GM12873 (cell line): ENCODE measurements around the gene SPINT2.

ENCODE experiments used
- TF ChIP-seq, protein P1 (sequence below): IDR thresholded peaks from 2 replicates; pipeline ENCODE4 v1.5.1; 2012; ENCODE audit warnings: low read depth, mild to moderate bottlenecking, moderate library complexity, low read length, control low read depth; ENCODE audit not compliant: insufficient read depth; ENCODE audit errors: missing control alignments

The SPINT2 gene

DNA sequence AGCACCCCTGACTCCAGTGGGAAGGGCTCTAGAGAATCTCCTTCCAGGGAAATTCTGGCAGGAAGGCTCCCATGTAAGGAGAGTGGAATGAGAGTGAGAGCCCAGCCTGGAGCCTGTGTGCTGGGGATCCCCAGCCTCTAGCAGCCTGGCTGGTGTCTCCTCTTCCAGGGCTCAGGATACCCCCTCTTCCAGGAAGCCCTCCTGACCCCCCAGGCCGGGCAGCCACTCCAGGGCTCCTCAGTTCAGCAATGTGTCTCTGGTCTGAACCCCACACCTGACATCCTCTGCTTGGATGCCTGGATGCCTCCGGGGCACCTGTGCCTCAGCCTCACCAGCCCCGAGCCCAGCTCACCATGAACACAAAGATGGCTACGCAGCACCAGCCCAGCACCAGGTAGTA is 42.7 kb downstream of the SPINT2 start:
- TF ChIP-seq, protein P1, sequence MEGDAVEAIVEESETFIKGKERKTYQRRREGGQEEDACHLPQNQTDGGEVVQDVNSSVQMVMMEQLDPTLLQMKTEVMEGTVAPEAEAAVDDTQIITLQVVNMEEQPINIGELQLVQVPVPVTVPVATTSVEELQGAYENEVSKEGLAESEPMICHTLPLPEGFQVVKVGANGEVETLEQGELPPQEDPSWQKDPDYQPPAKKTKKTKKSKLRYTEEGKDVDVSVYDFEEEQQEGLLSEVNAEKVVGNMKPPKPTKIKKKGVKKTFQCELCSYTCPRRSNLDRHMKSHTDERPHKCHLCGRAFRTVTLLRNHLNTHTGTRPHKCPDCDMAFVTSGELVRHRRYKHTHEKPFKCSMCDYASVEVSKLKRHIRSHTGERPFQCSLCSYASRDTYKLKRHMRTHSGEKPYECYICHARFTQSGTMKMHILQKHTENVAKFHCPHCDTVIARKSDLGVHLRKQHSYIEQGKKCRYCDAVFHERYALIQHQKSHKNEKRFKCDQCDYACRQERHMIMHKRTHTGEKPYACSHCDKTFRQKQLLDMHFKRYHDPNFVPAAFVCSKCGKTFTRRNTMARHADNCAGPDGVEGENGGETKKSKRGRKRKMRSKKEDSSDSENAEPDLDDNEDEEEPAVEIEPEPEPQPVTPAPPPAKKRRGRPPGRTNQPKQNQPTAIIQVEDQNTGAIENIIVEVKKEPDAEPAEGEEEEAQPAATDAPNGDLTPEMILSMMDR = no peak

DNA sequence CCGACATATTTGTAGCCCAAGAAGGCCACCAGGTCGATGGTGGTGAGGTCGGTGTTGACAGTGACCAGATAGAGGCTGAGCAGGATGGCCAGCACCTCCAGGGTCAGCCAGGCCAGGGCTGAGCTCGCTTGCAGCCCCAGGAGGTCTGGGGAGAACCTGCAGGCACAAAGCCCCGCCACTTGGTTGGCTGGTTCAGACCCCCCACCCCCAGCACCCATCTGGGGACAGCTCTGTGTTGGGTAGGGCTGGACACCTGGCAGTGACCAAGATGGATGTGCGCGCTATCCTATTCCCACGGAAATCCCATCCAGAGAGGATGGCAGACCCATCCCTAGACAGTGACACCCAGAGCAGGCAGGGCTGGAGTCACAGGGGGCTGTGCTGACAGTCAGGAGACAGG is 43.2 kb downstream of the SPINT2 start:
- TF ChIP-seq, protein P1 = no peak

DNA sequence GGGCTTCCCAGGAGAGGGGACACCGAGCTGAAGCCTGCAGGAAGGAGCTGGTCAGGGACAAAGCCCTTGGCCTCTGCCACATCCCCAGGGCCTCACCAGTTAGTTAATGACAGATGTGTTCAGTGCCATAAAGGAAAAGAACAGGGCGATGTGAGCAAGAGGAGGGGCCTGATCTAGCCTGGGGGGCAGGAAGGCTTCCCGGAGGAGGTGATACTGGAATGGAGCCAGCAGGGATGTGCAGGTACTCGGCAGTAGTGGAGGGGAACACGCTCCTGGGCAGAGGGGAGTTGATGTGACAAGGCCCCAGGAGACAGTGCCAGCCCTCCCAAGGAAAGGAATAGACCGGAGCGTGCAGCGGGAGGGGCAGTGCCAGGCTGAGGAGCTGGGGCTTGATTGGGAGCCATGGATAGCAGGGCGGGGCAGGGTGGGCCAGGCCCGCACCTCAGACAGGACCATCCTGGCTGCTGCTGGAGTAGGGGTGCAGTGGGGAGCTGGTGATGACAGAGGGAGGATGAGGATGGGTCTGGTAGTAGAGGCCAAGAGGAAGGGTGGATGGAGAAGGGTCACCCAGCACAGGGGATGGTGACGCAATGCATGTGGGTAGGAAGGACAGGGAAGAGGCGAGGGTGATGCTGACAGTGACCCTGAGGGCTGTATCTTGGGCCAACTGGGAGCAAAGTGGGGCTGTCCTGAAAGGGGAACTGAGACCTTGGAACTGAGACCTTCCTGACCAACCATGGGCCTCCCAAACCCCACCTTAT is 43.8 kb downstream of the SPINT2 start:
- TF ChIP-seq, protein P1 = no peak

DNA sequence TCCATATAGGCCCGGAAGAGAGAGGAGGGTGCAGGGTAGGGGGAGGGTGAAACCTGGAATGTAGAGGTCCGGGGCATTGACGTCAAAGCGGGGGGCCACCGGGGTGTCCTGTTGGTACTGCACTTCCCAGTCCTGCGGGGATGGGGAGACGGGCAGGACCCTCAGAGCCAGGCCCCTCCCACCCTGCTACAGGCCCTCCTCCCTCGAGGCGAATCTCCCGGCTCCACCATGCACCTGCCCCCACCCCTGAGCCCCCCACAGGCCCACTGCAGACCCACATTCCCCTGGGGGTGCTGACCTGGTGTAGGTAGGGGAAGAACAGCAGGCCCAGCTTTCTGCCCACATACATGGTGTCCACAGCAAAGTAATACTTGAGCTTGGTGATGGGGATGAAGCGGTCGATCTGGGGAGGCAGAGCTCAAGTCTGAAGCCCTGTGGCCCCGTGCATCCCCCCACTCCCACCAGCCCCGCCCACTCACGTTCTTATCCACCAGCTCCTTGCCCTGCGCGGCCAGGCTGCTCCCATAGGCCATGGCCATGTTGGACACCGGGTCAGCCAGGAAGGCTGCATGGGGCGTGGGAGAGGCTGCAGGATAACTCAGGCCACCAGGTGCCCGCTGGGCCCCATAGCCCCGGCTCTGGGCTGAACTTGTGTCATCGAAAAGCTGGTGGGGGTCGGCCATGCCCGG is 44.7 kb downstream of the SPINT2 start:
- TF ChIP-seq, protein P1 = no peak

DNA sequence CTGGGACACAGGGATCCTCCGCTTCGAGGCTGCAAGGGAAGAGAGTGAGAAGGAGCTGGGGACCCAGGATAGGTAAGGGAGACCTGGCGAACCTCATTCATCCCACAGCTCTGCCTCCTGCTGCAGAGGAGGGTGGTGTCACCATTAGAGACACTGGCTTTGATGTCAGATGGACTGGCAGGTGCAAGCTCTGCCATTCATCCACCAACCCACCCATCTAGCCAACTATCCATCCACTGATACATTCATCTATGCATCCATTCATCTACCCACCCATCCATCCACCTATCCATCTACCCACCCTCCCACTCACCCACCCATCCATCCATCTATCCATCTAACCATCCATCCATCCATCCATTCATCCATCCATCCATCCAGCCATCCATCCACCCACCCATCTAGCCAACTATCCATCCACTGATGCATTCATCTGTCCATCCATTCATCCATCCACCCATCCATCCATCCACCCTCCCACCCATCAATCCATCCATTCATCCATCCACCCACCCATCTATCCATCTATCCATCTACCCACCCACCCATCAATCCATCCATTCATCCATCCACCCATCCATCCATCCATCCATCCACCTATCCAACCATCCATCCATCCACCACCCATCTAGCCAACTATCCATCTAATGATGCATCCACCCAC is 45.4 kb downstream of the SPINT2 start:
- TF ChIP-seq, protein P1 = no peak

DNA sequence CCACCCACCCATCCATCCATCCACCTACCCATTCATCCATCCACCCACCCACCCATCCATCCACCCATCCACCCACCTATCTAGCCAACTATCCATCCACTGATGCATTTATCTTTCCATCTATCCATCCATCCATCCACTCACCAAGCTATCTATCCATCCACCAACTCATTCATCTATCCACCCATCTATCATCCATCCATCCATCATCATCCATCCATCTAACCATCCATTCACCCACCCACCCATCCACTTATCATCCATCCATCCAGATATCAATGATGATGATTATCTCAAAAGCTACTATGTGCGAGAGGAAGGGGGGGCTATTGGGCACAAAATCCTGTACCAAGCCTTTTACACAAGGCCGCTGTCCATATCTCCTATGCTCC is 45.9 kb downstream of the SPINT2 start:
- TF ChIP-seq, protein P1 = no peak

DNA sequence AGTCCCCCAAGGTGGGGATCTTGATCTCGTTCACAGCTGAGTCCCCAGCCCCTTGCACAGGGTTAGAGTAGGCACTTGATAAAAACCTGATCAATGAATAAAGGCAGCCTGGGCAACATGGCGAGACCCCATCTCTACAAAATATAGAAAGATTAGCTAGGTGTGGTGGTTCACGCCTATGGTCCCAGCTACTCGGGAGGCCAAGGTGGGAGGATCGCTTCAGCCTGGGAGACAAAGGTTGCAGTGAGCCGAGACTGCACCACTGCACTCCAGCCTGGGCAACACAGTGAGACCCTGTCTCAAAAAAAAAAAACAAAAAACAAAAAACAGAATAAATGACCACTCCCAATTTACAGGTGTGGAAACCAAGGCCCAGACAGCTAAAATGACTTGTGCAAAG is 46.6 kb downstream of the SPINT2 start:
- TF ChIP-seq, protein P1 = no peak
